OCI-LY3 (cell line): ENCODE measurements around the gene BICD2.

Source experiments
- CTCF ChIP-seq: fragments of 200-600, 300-600 bp; sonication (generic); IDR thresholded peaks from 2 replicates; pipeline ENCODE4 v1.5.1; 2014; ENCODE audit warnings: antibody characterized with exemption, low read length, low read depth
- EZH2phosphoT487 ChIP-seq: fragments of 200-600 bp; shearing (Covaris generic); IDR thresholded peaks from 2 replicates; pipeline ENCODE4 v1.6.1; 2018; ENCODE audit warnings: antibody characterized with exemption, mixed run types, low read depth

- TF ChIP-seq CTCF (no peak), EZH2phosphoT487 (no peak)
These were observed 2.4 kb downstream of the BICD2 start for GRCh38 chr9:92762196-92762595.
